Keratinocyte (primary cell): ENCODE results near the gene HAAO. TPM values are rescaled to one million over a fixed set of nuclear protein-coding genes. Genes with fewer than 3 reads are reported as not detected.

Experiments
- DNase-seq: peaks from one replicate; pipeline ENCODE4 v3.0.0-alpha.2; 2011; ENCODE audit warnings: low read depth, missing footprints, low spot score
- FAIRE-seq: peaks from 2 replicates; lab custom pipeline; 2011; peaks lifted over from hg19 to GRCh38; lab: Jason Lieb, UNC
- H2AFZ ChIP-seq: 2 replicates; pipeline ENCODE4 v1.6.0; 2012; ENCODE audit warnings: low read length, control low read depth, inconsistent platforms; ENCODE audit not compliant: control insufficient read depth
- H3K27ac ChIP-seq: 2 replicates; pipeline ENCODE4 v1.5.1; 2011; ENCODE audit warnings: low read length; ENCODE audit not compliant: control insufficient read depth, insufficient read depth
- H3K27me3 ChIP-seq: 3 replicates; pipeline ENCODE4 v1.6.0; 2011; ENCODE audit warnings: low read length; ENCODE audit not compliant: control insufficient read depth, insufficient read depth; ENCODE audit errors: extremely low read depth
- H3K36me3 ChIP-seq, 2 experiments: 2 replicates in 1 of 2; 3 replicates in 1 of 2; pipeline ENCODE4 v1.5.1; 2011; ENCODE audit warnings: low read length in 2 of 2, mild to moderate bottlenecking in 1 of 2; ENCODE audit not compliant: control insufficient read depth in 2 of 2, insufficient read depth in 2 of 2; ENCODE audit errors: extremely low read depth in 1 of 2
- H3K4me1 ChIP-seq: 3 replicates; pipeline ENCODE4 v1.5.1; 2011; ENCODE audit warnings: low read length; ENCODE audit not compliant: control insufficient read depth, insufficient read depth; ENCODE audit errors: extremely low read depth
- H3K4me2 ChIP-seq: 3 replicates; pipeline ENCODE4 v1.6.0; 2011; ENCODE audit warnings: low read depth, low read length; ENCODE audit not compliant: control insufficient read depth, insufficient read depth; ENCODE audit errors: extremely low read depth
- H3K4me3 ChIP-seq, 3 experiments: fragments of 200-600 bp in 1 of 3; sonication (generic) in 1 of 3; 2 replicates in 2 of 3; 3 replicates in 1 of 3; pipeline ENCODE4 v1.5.1; 2011 to 2016; ENCODE audit warnings: low read length in 3 of 3, mild to moderate bottlenecking in 3 of 3, control low read depth in 2 of 3, inconsistent platforms in 1 of 3, low read depth in 1 of 3, mixed read lengths in 1 of 3, mixed run types in 1 of 3, moderate library complexity in 1 of 3; ENCODE audit not compliant: control insufficient read depth in 2 of 3, insufficient read depth in 2 of 3; ENCODE audit errors: extremely low read depth in 1 of 3
- H3K79me2 ChIP-seq: 2 replicates; pipeline ENCODE4 v1.6.0; 2012; ENCODE audit warnings: low read length; ENCODE audit not compliant: control insufficient read depth, insufficient read depth
- H3K9ac ChIP-seq: 3 replicates; pipeline ENCODE4 v1.6.0; 2011; ENCODE audit warnings: low read length; ENCODE audit not compliant: control insufficient read depth, insufficient read depth; ENCODE audit errors: extremely low read depth
- H3K9me1 ChIP-seq: 3 replicates; pipeline ENCODE4 v1.6.0; 2011; ENCODE audit warnings: low read length; ENCODE audit not compliant: control insufficient read depth, insufficient read depth; ENCODE audit errors: extremely low read depth
- H3K9me3 ChIP-seq: 2 replicates; pipeline ENCODE4 v1.5.1; 2012; ENCODE audit warnings: low read depth, low read length; ENCODE audit not compliant: control insufficient read depth
- H4K20me1 ChIP-seq: 3 replicates; pipeline ENCODE4 v1.6.0; 2011; ENCODE audit warnings: low read length; ENCODE audit not compliant: control insufficient read depth, insufficient read depth; ENCODE audit errors: extremely low read depth
- CTCF ChIP-seq, 3 experiments: IDR thresholded peaks in 1 of 3; conservative IDR thresholded peaks in 1 of 3; optimal IDR thresholded peaks in 1 of 3; 2 replicates in 2 of 3; 3 replicates in 1 of 3; pipeline versions ENCODE3 to v1.5.1; 2011; ENCODE audit warnings: low read length in 3 of 3, mild to moderate bottlenecking in 3 of 3, moderate library complexity in 2 of 3, control low read depth in 1 of 3, inconsistent platforms in 1 of 3; ENCODE audit not compliant: insufficient read depth in 2 of 3; ENCODE audit errors: extremely low read depth in 1 of 3
- EZH2 ChIP-seq: IDR thresholded peaks from one replicate; pipeline ENCODE4 v1.6.1; 2012; ENCODE audit warnings: inconsistent platforms, mild to moderate bottlenecking, low read length, moderate library complexity
- dilution Hi-C: fragments of 300-500 bp; cut with MboI; formaldehyde crosslinking; loops from one replicate; pipeline ENCODE4 v1.7.0; 2020; ENCODE audit warnings: low sequenced_read_pairs; ENCODE audit not compliant: extremely low pct_ligation_motif_present
- polyA plus RNA-seq, 5 experiments: library from polyadenylated mRNA; depleted of rRNA in 3 of 5; stranded (reverse) in 3 of 5; stranded (forward) in 1 of 5; unstranded in 1 of 5; fragments of >200 nt; gene quantifications; 1 replicate in 1 of 5; 2 replicates in 3 of 5; 3 replicates in 1 of 5; pipeline versions ENCODE4 v1.2.1 to v1.2.3, GENCODE V29; 2011 to 2012; ENCODE audit warnings: missing spikeins in 2 of 5, low read depth in 1 of 5, low replicate concordance in 1 of 5

HAAO gene
- polyA plus RNA-seq, 1 donor (not counting 4 experiments of a cell fraction or from before 2014, with no cell fraction given): 0.08 TPM

- Histone ChIP-seq H3K79me2 (no peaks in the 10 kb centered on the region), H2AFZ (no peak overlapping the region), H3K4me3 (no peak overlapping the region), H3K4me2 (no peak overlapping the region), H3K4me1 (no peaks in the 10 kb centered on the region), H3K36me3 (no peaks in the 10 kb centered on the region), H3K9me1 (no peaks in the 10 kb centered on the region), H3K27ac (no peak overlapping the region), H3K9ac (no peak overlapping the region), H3K27me3 (no peaks in the 10 kb centered on the region), H3K9me3 (no peaks in the 10 kb centered on the region), H4K20me1 (no peaks in the 10 kb centered on the region)
- DNase-seq (no peak), FAIRE-seq (no peak)
- no peak for TF ChIP-seq CTCF (optimal IDR thresholded peaks at IDR 0.05 in 1 of 3, IDR thresholded peaks at IDR 0.05 in 1 of 3, conservative IDR thresholded peaks at IDR 0.05 in 1 of 3; ENCODE audit: extremely low read depth in 1 of 3, insufficient read depth in 2 of 3, low read length in 3 of 3)
- no peak for TF ChIP-seq EZH2
- dilution Hi-C loops: no loop called here
These were observed 16.6 kb downstream of the HAAO start for GRCh38 chr2:42775810-42776209.

GRCh38 chr2:42775186-42775585 is 17.2 kb downstream of the HAAO start:
- no peak overlapping the region for H3K9ac ChIP-seq
- H3K27ac ChIP-seq: no peak overlapping the region
- FAIRE-seq: no peak
- no peak overlapping the region for H2AFZ ChIP-seq
- no peaks in the 10 kb centered on the region for H3K36me3 ChIP-seq
- H3K4me2 ChIP-seq: no peak overlapping the region
- DNase-seq: no peak
- H3K4me1 ChIP-seq: no peaks in the 10 kb centered on the region
- no peaks in the 10 kb centered on the region for H3K9me3 ChIP-seq
- H3K4me3 ChIP-seq: no peak overlapping the region
- H3K27me3 ChIP-seq: no peaks in the 10 kb centered on the region
- H3K9me1 ChIP-seq: no peaks in the 10 kb centered on the region
- TF ChIP-seq CTCF (optimal IDR thresholded peaks at IDR 0.05 in 1 of 3, IDR thresholded peaks at IDR 0.05 in 1 of 3, conservative IDR thresholded peaks at IDR 0.05 in 1 of 3; ENCODE audit: extremely low read depth in 1 of 3, insufficient read depth in 2 of 3, low read length in 3 of 3): no peak
- TF ChIP-seq EZH2: no peak
- dilution Hi-C loops: no loop called here
- H4K20me1 ChIP-seq: no peaks in the 10 kb centered on the region
- no peaks in the 10 kb centered on the region for H3K79me2 ChIP-seq
